T47D (cell line): ENCODE results near the gene COL18A1.

Experiments
- DNase-seq, 2 experiments: peaks; one replicate each; pipeline versions ENCODE4 v3.0.0 to v3.0.0-alpha.2; 2011 to 2012; ENCODE audit warnings: low read depth in 1 of 2, low spot score in 1 of 2
- JUND ChIP-seq: IDR thresholded peaks from 2 replicates; pipeline ENCODE4 v1.6.1; 2012; ENCODE audit warnings: low read depth
- in situ Hi-C: cut with HindIII; loops from 2 replicates; pipeline ENCODE4 v1.10.0; 2016; ENCODE audit warnings: low sequenced_read_pairs, low pct_unique_long_range_greater_than_20kb

Gene COL18A1

GRCh38 chr21:45460611-45461368, 55.8 kb downstream of the COL18A1 start:
- no peak for TF ChIP-seq JUND
- DNase-seq: no peak
- in situ Hi-C loops: no loop called here

GRCh38 chr21:45461369-45461750, 56.4 kb downstream of the COL18A1 start:
- in situ Hi-C loops: no loop called here
- no peak for DNase-seq
- TF ChIP-seq JUND: no peak

- DNase-seq: no peak
- TF ChIP-seq JUND: no peak
- in situ Hi-C loops: no loop called here
Measured at GRCh38 chr21:45461806-45462341, 56.9 kb downstream of the COL18A1 start.

- no peak for TF ChIP-seq JUND
- in situ Hi-C loops: no loop called here
- DNase-seq: no peak
Measured at GRCh38 chr21:45463871-45464270, 58.9 kb downstream of the COL18A1 start.

GRCh38 chr21:45464309-45464708, 59.3 kb downstream of the COL18A1 start:
- in situ Hi-C loops: no loop called here

GRCh38 chr21:45465105-45465504, 60.1 kb downstream of the COL18A1 start:
- in situ Hi-C loops: no loop called here
- no peak for TF ChIP-seq JUND
- no peak for DNase-seq

More at GRCh38 chr21:45464309-45464708, 59.3 kb downstream of the COL18A1 start:
- no peak for DNase-seq
- no peak for TF ChIP-seq JUND

GRCh38 chr21:45465611-45466329, 60.8 kb downstream of the COL18A1 start:
- DNase-seq: no peak
- in situ Hi-C loops: no loop called here
- no peak for TF ChIP-seq JUND

- DNase-seq: no peak
- TF ChIP-seq JUND: no peak
- in situ Hi-C loops: no loop called here
Measured at GRCh38 chr21:45466330-45467220, 61.6 kb downstream of the COL18A1 start.

- TF ChIP-seq JUND: no peak
- DNase-seq: no peak
- in situ Hi-C loops: no loop called here
Measured at GRCh38 chr21:45467221-45467779, 62.3 kb downstream of the COL18A1 start.

GRCh38 chr21:45468051-45468970, 63.3 kb downstream of the COL18A1 start:
- DNase-seq: no peak
- no peak for TF ChIP-seq JUND
- in situ Hi-C loops: no loop called here

GRCh38 chr21:45468971-45469272, 64.0 kb downstream of the COL18A1 start:
- in situ Hi-C loops: no loop called here
- no peak for TF ChIP-seq JUND
- DNase-seq: no peak
